HG03045 (cell line): ENCODE measurements around the gene HNRNPU.
A peak's percentile ranks its signal among the peaks of the same experiment; 100 is the strongest.

Experiments used
- ATAC-seq: cut with Tn5 transposase; IDR thresholded peaks from one replicate; pipeline ENCODE4 v1.9.1; 2021; ENCODE audit warnings: mild to moderate bottlenecking, moderate library complexity; ENCODE audit not compliant: unreplicated experiment

The HNRNPU gene

GRCh38 chr1:244813327-244813726, 51.0 kb downstream of the HNRNPU start:
- ATAC-seq: no peak

- ATAC-seq: no peak
Observed at GRCh38 chr1:244810221-244810620, 54.1 kb downstream of the HNRNPU start.

GRCh38 chr1:244807138-244807537, 57.2 kb downstream of the HNRNPU start:
- no peak for ATAC-seq

GRCh38 chr1:244804841-244805240, 59.5 kb downstream of the HNRNPU start:
- ATAC-seq: no peak

- no peak for ATAC-seq
Observed at GRCh38 chr1:244802556-244803239, 61.6 kb downstream of the HNRNPU start.

GRCh38 chr1:244802041-244802440, 62.3 kb downstream of the HNRNPU start:
- ATAC-seq: no peak

GRCh38 chr1:244801246-244801645, 63.1 kb downstream of the HNRNPU start:
- peak; percentile 57 for ATAC-seq

GRCh38 chr1:244800821-244801220, 63.5 kb downstream of the HNRNPU start:
- ATAC-seq: no peak
